WTC11 (cell line): Measurements from ENCODE around the gene CCDC12.

ENCODE experiments used
- ARID4B ChIP-seq: sonication (generic); formaldehyde crosslinking; IDR thresholded peaks from 2 replicates; pipeline ENCODE4 v1.8.0; 2023; ENCODE audit warnings: missing genetic modification reagents, mild to moderate bottlenecking, borderline replicate concordance
- CTCF ChIP-seq: fragments of 200-600 bp; IDR thresholded peaks from 2 replicates; pipeline ENCODE4 v1.8.0; 2022; ENCODE audit warnings: antibody characterized with exemption
- ETV6 ChIP-seq: sonication (generic); formaldehyde crosslinking; IDR thresholded peaks from 2 replicates; pipeline ENCODE4 v1.8.1; 2022; ENCODE audit warnings: mild to moderate bottlenecking, missing genetic modification reagents
- MAX ChIP-seq: sonication (generic); formaldehyde crosslinking; IDR thresholded peaks from 2 replicates; pipeline ENCODE4 v1.8.0; 2022; ENCODE audit warnings: mild to moderate bottlenecking, missing genetic modification reagents
- NFYB ChIP-seq: sonication (generic); formaldehyde crosslinking; conservative IDR thresholded peaks from 2 replicates; pipeline ENCODE4 v1.8.0; 2022; ENCODE audit warnings: low read depth, missing genetic modification reagents
- SP1 ChIP-seq: sonication (generic); formaldehyde crosslinking; conservative IDR thresholded peaks from 2 replicates; pipeline ENCODE4 v1.8.1; 2022; ENCODE audit warnings: missing genetic modification reagents
- USF2 ChIP-seq: sonication (generic); formaldehyde crosslinking; IDR thresholded peaks from 2 replicates; pipeline ENCODE4 v1.8.1; 2023; ENCODE audit warnings: mild to moderate bottlenecking, missing genetic modification reagents, moderate library complexity
- ZNF121 ChIP-seq: sonication (generic); formaldehyde crosslinking; IDR thresholded peaks from 2 replicates; pipeline ENCODE4 v1.8.0; 2023; ENCODE audit warnings: missing genetic modification reagents
- ZNF317 ChIP-seq: sonication (generic); formaldehyde crosslinking; IDR thresholded peaks from 2 replicates; pipeline ENCODE4 v1.8.1; 2023; ENCODE audit warnings: low read depth, mild to moderate bottlenecking, moderate library complexity, missing genetic modification reagents, borderline replicate concordance
- ZNF425 ChIP-seq: fragments of 250-450 bp; sonication (Bioruptor Pico); conservative IDR thresholded peaks from 2 replicates; pipeline ENCODE4 v1.9.0; 2021; ENCODE audit warnings: mild to moderate bottlenecking

- TF ChIP-seq NFYB (CRISPR knock-in tag) (no peak), SP1 (CRISPR knock-in tag) (no peak), ZNF317 (no peak), CTCF (no peak), ARID4B (CRISPR knock-in tag) (no peak), ETV6 (CRISPR knock-in tag) (no peak), USF2 (no peak), ZNF425 (CRISPR knock-in tag) (no peak), ZNF121 (CRISPR knock-in tag) (no peak), MAX (CRISPR knock-in tag) (no peak)
Measured at GRCh38 chr3:46943237-46944187, 33.0 kb downstream of the CCDC12 start.
